ENCODE data around the gene MAPRE2.

- TF ChIP-seq POLR2A (IDR thresholded peaks at IDR 0.05) (no peak), CTCF (IDR thresholded peaks at IDR 0.05 in 8 of 11, conservative IDR thresholded peaks at IDR 0.05 in 3 of 11) (no peak), POLR2AphosphoS5 (IDR thresholded peaks at IDR 0.05) (no peak)
These were observed 17.0 kb upstream of the MAPRE2 start for GRCh38 chr18:35024196-35024595.
